K562 (cell line): ENCODE results near the gene CD164L2. TPM values are rescaled to one million over a fixed set of nuclear protein-coding genes. Genes with fewer than 3 reads are reported as not detected.

ENCODE experiments used
- CLOCK ChIP-seq: fragments of 250-450 bp; sonication (Bioruptor Pico); IDR thresholded peaks from 2 replicates; pipeline ENCODE4 v1.4.0; 2020; ENCODE audit warnings: mild to moderate bottlenecking, moderate library complexity, borderline replicate concordance
- HDAC1 ChIP-seq, 2 experiments: fragments of 450-650 bp; IDR thresholded peaks; 2 replicates each; pipeline ENCODE4 v1.6.1; 2016 to 2017; ENCODE audit warnings: inconsistent platforms in 1 of 2, mild to moderate bottlenecking in 1 of 2, moderate library complexity in 1 of 2
- HDAC2 ChIP-seq: fragments of 450-650 bp; IDR thresholded peaks from 2 replicates; pipeline ENCODE4 v1.6.1; 2016; ENCODE audit warnings: mild to moderate bottlenecking
- LEF1 ChIP-seq: fragments of 450-650 bp; IDR thresholded peaks from 2 replicates; pipeline ENCODE4 v1.6.1; 2016; ENCODE audit warnings: mild to moderate bottlenecking
- MNT ChIP-seq, 2 experiments: fragments of 450-650 bp; conservative IDR thresholded peaks; 2 replicates each; pipeline ENCODE4 v1.6.1; 2017; ENCODE audit warnings: mild to moderate bottlenecking in 2 of 2, moderate library complexity in 2 of 2
- MTF1 ChIP-seq: fragments of 250-450 bp; sonication (Bioruptor Pico); IDR thresholded peaks from 2 replicates; pipeline ENCODE4 v1.9.0; 2021; ENCODE audit warnings: moderate library complexity, mild to moderate bottlenecking, inconsistent platforms, borderline replicate concordance
- NFE2 ChIP-seq: IDR thresholded peaks from 2 replicates; pipeline ENCODE4 v1.6.1; 2014; ENCODE audit warnings: antibody characterized with exemption, low read depth
- PRDM10 ChIP-seq: fragments of 450-650 bp; IDR thresholded peaks from 2 replicates; pipeline ENCODE4 v1.6.1; 2018; ENCODE audit not compliant: partially characterized antibody
- RBM15 ChIP-seq: fragments of 200-400 bp; formaldehyde crosslinking; IDR thresholded peaks from 2 replicates; pipeline ENCODE4 v1.6.1; 2018; ENCODE audit warnings: mild to moderate bottlenecking, low read length, moderate library complexity; ENCODE audit not compliant: insufficient read depth
- SNIP1 ChIP-seq: fragments of 450-650 bp; IDR thresholded peaks from 2 replicates; pipeline ENCODE4 v1.7.1; 2017; ENCODE audit warnings: low read depth, mild to moderate bottlenecking
- SP1 ChIP-seq: sonication (generic); formaldehyde crosslinking; IDR thresholded peaks from 2 replicates; pipeline ENCODE4 v1.8.1; 2022; ENCODE audit warnings: mild to moderate bottlenecking, missing genetic modification reagents
- TEAD1 ChIP-seq, 2 experiments: fragments of 450-650 bp in 1 of 2; sonication (generic) in 1 of 2; formaldehyde crosslinking; IDR thresholded peaks; 2 replicates each; pipeline versions ENCODE4 v1.4.0 to v1.8.0; 2020 to 2022; ENCODE audit warnings: mild to moderate bottlenecking in 2 of 2, missing genetic modification reagents in 1 of 2
- UBTF ChIP-seq, 2 experiments: IDR thresholded peaks; 2 replicates each; pipeline ENCODE4 v1.6.1; 2012; ENCODE audit warnings: improper control_type of control experiment in 2 of 2, low read depth in 2 of 2, low read length in 2 of 2, borderline replicate concordance in 1 of 2
- ZBTB9 ChIP-seq: fragments of 450-650 bp; formaldehyde crosslinking; IDR thresholded peaks from 2 replicates; pipeline ENCODE4 v1.4.0; 2020; ENCODE audit warnings: mild to moderate bottlenecking, moderate library complexity
- ZNF717 ChIP-seq: fragments of 250-450 bp; sonication (Bioruptor Pico); IDR thresholded peaks from 2 replicates; pipeline ENCODE4 v1.5.0; 2021
- polyA plus RNA-seq, 8 experiments: library from polyadenylated mRNA; depleted of rRNA in 4 of 8; stranded (reverse) in 5 of 8; unstranded in 3 of 8; fragments of >200 nt; fragmentation: Nextera tagmentation in 2 of 8; fragmentation: Illumina TruSeq in 1 of 8; extraction: Ambion mirVana in 2 of 8; extraction: Trizol in 1 of 8; gene quantifications; 2 replicates each; pipeline versions ENCODE4 v1.2.1 to v1.2.3, GENCODE V29; 2011 to 2014; ENCODE audit warnings: inconsistent platforms in 1 of 8, missing spikeins in 1 of 8
- total RNA-seq, 7 experiments: library from RNA; depleted of rRNA in 6 of 7; stranded (reverse); fragments of >200 nt in 6 of 7; fragmentation: Illumina TruSeq in 2 of 7; extraction: Trizol in 2 of 7; gene quantifications; 2 replicates each; pipeline versions ENCODE4 v1.2.1 to v1.2.3, GENCODE V29; 2011 to 2021; ENCODE audit warnings: low replicate concordance in 1 of 7

The CD164L2 gene
- total and polyA plus RNA-seq, 9 of the 15 experiments (the other 6 are each of a cell fraction or from before 2014, with no cell fraction given), result 0.08 to 0.92 (median 0.38) TPM; not detected in 1

- TF ChIP-seq CLOCK (CRISPR knock-in tag) (no peak), RBM15 (no peak), ZNF717 (no peak), SP1 (CRISPR knock-in tag) (peak; percentile 88), HDAC1 (IDR thresholded peaks at IDR 0.05) (peak in 1 of 2 experiments; percentile 33; a peak in 1 of 4 replicates), HDAC2 (peak; percentile 39; the same call in 1 of the 2 replicates), MNT (conservative IDR thresholded peaks at IDR 0.05) (peak in 1 of 2 experiments; percentile 56; a peak in 2 of 4 replicates), ZBTB9 (no peak), MTF1 (no peak), UBTF (IDR thresholded peaks at IDR 0.05; ENCODE audit: borderline replicate concordance in 1 of 2, low read depth in 2 of 2, low read length in 2 of 2) (no peak), LEF1 (no peak), SNIP1 (no peak), NFE2 (peak; percentile 22; the same call in 1 of the 2 replicates), TEAD1 (CRISPR knock-in tag; IDR thresholded peaks at IDR 0.05) (peak in 1 of 2 experiments; percentile 19; a peak in 2 of 4 replicates), PRDM10 (peak; percentile 90)
Measured at GRCh38 chr1:27365372-27366112, 17.6 kb downstream of the CD164L2 start (continued).
